AG10803 (cell line): Measurements from ENCODE around the gene COPS7B.

ENCODE experiments used
- DNase-seq: peaks from one replicate; pipeline ENCODE4 v3.0.0; 2010; ENCODE audit warnings: low read depth
- H3K4me3 ChIP-seq: 2 replicates; pipeline ENCODE4 v1.5.1; 2011; ENCODE audit warnings: mild to moderate bottlenecking, low read length, control low read depth
- CTCF ChIP-seq: conservative IDR thresholded peaks from 2 replicates; pipeline ENCODE4 v1.5.1; 2011; ENCODE audit warnings: mild to moderate bottlenecking, low read length, control low read depth, inconsistent platforms

Gene COPS7B

GRCh38 chr2:231856959-231857358, 70.7 kb downstream of the COPS7B start:
- DNase-seq: no peak
- H3K4me3 ChIP-seq: no peak overlapping the region
- no peak for TF ChIP-seq CTCF
